RCC 7860 (cell line): ENCODE measurements around the gene COL21A1.

Experiments used
- DNase-seq: peaks from one replicate; pipeline ENCODE4 v3.0.0-alpha.2; 2015; ENCODE audit warnings: low spot score
- FAIRE-seq: peaks from 2 replicates; lab custom pipeline; 2012; peaks lifted over from hg19 to GRCh38; lab: Jason Lieb, UNC

COL21A1 gene

DNA sequence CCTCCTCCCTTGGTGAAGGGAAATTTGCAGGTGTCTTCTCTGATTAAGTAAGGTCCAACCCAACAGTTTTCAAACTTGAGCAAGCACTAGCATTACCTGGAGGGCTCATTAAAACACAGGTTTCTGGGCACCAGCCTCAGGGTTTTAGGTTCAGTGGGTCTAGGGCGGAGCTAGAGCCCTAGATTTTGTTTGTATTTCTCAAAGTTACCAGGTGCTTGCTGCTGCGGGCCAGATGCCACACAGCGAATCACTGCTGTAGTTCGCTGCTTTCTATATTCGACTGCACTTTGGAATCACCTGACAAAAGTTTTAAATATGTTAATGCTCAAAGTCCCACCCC is 869 bp downstream of the COL21A1 start:
- FAIRE-seq, result no peak
- no peak for DNase-seq

DNA sequence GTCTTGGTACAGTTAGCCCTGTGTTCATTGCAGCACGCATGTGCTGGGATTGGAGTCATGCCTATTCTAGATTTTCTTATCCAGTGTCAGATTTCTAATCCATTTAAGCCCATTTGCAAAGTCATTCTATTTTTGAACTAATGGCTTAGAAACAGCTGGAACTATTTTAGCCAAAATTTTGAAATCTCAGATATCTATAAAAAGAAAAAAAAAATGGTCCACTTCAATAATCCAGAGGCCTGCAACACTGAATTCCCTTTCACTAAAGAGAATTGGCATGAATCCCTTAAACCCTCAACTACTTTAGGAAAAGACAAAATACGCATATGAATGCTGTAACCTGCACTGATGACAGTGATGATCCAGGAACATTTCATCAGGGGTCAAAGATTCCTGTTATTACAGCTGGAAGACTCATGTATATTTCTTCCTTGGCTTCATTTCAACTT is 1.5 kb downstream of the COL21A1 start:
- FAIRE-seq (no peak), DNase-seq (no peak)

DNA sequence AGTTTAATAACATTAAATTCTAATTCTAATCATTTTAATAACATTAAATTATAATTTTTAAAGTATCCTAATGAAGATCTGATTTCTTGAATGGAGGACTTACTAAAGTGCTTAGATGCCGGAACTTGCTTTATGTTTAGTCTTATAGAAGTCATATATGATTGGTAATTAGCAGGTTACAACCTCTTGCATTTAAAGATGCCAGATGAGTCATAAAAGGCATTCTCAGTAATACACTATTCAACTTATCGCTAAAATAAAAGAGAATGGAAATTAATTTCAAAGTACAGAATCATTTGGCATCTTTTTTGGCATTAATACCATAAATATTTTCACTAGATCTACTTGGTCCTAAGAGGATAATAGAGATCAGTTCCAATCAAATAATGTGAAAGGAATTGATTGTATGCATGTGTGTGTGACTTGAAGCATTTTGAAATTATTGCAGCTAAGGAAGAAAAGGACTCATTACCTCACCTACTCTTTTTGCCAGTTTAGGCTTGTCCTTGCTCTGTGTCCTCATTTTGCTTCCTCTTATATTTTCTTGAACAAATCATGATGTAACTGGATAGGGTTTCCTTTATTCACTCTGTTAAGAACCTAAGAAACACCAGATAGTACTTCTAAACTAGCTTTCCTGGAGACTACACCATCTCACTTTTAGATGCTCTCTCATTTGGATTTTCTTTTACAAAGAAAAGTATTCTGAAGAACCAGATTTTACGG is 2.7 kb downstream of the COL21A1 start:
- DNase-seq (no peak), FAIRE-seq (no peak)

DNA sequence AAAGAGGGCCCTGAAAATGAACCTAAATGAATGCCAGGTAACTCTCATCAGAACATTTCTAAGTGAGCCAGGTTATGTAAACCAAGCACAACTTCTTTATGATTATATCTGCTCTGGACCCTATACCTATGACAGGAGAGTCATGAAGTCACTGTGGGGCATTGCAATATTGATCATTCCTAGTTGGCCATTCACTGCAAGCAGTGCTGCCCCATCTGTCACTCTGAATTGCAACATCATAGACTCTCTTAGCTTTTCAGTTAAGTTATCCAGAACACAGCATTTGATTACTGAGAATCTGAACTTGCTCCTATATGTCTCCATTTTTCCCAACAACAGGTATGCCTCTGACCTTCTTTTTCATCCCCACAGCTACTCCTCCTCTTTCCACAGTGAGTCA is 3.3 kb downstream of the COL21A1 start:
- DNase-seq (no peak), FAIRE-seq (no peak)

DNA sequence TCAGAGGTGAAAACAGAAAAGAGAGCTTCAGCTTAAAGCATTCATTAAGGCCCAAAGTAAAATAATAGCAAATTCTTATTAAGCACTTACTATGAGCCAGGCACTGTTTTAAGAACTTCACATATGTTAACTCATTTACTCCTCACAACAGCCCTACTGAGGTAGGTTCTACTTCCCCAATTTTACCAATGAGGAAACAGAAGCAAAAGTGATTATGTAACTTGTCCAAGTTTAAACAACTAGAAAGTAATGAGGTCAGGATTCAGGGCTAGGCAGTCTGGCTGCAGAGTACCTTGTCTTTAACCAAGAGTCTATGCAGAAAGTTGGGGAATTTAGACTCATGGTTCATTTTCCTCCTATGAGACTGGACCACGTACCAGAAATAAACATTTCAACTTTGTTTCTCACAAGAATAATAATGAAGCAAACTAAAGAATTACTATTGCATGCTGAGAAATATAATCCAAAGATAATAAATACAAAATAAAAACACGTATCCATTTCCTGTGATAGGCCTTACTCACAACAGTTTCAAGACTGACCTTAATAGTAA is 3.8 kb downstream of the COL21A1 start:
- no peak for FAIRE-seq
- DNase-seq, result no peak

DNA sequence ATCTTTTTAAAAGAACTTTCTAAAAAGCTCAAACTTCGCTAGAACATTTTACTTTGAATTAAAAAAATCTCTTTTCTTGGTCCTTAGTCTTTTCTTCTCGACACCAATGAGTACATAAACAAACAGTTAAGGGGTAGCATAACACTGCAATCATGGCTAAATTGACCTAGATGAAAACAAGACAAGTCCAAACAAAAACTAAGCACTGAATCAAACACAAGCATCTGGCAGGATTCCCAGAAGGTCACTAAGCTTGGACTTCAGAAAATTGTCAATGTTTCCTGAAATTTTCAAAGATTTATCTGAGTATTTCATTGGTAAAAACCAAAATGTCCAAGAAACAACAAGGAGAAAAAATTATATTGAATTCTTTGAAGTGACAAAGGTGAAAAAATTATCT is 5.0 kb downstream of the COL21A1 start:
- FAIRE-seq (no peak), DNase-seq (no peak)

DNA sequence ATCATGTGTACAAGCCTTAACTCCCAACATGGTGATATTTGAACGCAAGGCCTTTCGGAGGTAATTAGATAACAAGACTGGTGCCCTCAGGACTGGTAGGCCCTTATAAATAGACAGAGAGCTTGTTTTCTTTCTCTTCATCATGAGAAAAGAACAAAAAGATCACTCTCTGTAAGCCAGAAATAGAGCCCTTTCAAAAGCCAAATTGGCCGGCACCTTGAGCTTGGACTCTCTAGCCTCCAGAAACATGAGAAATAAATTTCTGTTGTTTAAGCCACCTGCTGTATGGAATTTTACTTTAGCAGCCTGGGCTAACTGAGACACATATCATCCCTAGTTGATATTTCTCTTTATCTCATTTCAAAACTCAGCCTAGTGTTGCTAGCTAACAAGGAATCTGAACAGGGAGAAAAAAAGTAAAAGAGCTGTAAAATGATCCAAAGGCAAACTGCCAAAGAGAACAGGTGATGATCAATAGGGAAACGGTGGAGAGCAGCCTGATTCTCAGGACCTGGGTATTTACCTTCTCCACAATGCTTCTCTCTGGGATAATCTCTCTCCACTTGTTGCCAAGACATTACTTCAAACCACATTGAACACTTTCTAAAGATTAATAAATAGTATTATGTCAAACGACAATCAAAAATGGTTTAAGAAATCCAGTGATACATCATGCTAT is 6.1 kb downstream of the COL21A1 start:
- FAIRE-seq (no peak), DNase-seq (no peak)

DNA sequence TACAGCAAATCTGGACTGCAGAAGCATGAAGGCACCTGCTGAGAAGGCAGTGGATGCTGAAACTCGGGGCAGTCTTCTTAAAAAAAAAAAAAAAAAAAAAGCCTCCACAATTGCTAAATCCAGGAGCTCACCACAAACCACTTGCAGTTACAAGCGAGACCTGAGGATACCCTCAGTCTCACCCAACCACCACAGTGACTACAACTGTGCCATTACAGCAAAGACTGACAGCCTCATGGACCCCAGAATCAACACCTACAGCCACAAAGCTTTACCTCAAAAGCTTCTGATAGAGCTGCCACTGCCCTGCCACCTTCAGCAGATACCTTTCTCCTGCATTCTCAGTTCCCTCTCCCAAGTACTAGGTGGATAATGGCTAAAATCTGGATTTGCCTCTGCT is 9.0 kb downstream of the COL21A1 start:
- DNase-seq (no peak), FAIRE-seq (no peak)

DNA sequence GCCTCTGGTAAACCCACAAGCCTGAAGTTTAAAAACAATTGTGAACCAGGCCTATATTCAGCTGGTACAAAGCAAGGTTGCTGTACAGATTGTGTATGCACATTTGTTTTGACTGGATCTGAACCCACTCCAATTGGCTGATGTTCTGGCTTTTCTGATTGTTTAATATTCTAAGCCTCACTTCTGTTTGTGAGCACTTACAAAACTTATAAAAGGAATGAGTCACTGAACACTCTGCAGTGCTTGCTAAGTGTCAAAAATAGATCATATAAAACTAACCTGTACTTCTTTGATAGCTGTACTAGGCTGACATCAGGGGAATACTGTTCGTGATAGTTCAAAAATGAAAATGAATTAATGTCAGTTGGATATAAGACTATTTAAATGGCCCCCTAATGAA is 12.1 kb downstream of the COL21A1 start:
- DNase-seq (no peak), FAIRE-seq (no peak)

DNA sequence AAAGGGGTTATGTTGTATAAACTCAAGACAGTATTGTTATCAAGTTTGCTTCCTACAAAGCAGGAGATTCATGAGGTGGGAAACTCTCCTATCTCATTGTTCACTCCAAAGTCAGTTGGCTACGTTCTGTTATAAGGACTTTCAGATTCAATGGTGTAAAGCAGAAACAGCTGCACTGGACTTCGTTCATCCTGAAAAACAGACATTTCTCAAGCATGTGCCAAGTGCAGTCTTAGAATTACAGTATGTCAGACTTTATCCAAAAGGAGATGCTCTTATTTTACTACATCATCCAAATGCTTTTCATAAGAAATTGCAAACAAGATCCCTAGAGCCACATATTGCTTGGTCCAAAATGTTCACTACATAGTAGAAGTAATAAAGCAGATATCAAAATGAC is 14.9 kb downstream of the COL21A1 start:
- DNase-seq, result no peak
- no peak for FAIRE-seq

DNA sequence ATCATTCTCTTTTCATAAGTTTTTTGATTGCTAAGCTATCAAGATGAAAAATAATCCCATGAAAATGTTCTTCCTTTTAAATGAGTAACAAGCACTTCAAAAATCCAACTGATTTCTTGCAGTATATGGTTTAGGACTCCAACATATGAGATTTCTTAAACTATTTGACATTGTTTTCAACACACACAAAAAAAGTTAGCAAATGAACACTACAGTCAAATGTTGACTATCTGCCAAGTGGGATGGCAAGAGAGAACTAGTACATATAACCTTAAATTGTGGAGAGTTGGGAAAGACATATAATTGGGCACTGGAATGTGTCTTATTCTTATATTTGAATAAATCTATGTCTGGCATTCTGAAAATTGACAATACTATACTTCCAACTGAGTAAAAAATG is 15.6 kb downstream of the COL21A1 start:
- DNase-seq (no peak), FAIRE-seq (no peak)

DNA sequence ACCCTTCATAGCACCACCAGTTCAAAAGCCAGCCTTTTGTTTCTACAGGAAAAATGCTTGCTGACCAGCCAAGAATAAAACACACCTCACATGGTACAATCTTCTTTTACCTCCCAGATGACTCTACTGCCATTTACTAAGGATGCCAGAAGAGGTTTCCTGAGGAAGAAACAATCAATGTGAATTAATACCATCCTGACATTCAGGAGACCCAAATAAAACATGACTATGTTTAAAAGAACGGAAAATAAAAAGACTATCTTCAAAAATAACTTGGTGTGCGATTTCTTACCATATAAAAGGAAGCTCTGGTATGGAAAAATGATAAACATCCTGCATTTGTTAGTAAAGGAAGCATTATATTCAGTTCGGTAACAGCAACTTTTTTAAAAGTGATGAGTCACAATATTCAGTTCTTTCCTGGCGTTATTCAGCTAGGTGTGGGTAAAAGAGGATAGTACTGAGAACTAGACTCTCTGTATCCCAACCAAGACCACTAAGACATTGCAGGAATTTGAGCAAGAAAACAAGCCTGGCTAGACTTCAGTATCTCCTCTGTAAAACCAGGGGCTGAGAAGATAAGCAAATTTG is 16.3 kb downstream of the COL21A1 start:
- FAIRE-seq, result no peak

DNA sequence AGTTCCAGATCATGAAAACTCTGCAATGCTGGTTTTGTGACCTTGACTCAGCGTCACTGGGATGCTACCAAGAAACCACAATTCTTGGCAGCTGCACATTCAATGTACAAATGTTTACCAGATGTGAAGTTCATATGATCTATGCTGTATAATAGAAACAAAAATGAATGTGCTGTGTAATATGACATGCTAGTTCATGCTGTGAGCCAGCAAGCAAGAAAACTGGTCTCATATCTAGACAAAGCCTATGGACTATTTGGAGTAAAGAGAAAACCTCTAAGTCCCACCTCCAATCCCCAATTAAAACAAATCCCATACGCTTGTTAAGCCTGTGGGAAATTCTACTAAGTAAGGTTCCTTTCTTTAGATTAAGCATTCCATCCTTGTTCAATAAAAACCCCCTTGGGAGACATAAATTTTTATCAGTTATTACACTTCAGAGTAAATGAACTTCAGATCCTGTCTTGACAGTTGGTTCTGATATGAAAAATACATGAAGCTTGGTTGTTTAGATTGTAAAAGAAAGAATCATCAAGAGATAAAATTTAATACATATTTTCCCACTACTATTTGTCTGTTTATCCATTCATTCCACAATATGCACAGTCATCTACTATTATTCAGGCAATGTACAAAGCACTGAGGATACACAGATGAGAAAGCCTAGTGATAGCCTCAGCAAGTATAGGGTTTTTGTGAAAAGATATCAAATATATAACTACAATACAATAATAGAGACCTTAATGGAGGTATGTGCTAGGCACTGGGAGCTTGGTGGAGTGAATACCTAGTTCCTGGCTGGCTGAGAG is 20.1 kb downstream of the COL21A1 start:
- DNase-seq (no peak), FAIRE-seq (no peak)

More for the DNA sequence above, 16.3 kb downstream of the COL21A1 start:
- no peak for DNase-seq

DNA sequence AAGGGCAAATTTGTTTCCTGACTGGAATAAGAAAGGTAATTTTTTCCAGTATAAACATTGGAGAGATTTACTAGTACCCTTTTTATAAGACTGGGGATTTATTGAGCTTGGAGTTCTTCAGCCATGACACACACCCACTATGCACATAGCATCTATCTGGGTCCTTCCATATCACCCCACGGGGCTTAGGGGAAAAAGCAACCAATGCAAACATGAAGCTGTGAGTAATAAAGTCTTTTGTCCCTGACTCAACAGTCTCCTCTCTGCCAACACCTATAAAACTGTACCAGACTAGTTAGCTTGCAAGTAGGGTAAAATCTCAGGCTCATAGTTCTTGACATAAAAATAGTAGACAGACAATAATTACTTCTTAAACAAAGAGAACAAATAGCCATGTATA is 23.4 kb downstream of the COL21A1 start:
- peak; percentile 75 for FAIRE-seq
- peak; percentile 61 for DNase-seq

DNA sequence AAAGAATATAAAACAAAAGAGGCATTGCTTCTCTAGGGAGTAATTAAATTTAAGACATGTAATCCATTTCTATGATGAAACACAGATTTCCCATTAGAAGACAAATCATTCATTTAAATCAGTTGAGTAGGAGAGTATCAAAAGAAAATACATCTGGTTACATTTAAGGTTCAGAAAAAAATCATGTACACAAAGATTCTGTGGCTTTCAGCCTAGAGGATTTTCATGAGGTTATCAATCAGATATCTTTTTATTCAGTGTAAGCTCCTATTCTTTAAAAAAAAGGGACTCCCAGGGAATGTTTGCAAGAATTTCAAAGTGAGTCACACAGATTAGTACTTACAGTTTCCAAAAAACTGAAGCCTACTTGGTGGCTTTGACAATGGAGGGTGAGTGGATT is 24.9 kb downstream of the COL21A1 start:
- FAIRE-seq (no peak), DNase-seq (no peak)

DNA sequence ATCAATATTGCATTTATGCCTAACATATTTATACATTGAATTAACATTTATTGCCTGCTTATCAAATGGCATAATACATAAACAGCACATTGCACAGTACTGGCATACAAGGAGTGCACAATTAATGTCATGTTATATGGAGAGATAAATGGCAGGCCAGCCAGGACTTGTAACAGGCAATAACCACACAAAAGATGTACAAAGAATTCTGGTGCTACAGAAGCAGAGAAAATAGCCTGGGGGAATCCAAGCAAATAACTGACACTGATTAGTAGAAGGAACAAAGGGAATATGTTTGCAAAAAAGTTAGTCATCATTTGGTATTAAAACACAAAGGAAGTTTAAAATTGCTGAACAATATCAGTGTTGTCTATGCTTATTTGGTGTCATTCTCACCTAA is 27.3 kb downstream of the COL21A1 start:
- no peak for FAIRE-seq
- no peak for DNase-seq

DNA sequence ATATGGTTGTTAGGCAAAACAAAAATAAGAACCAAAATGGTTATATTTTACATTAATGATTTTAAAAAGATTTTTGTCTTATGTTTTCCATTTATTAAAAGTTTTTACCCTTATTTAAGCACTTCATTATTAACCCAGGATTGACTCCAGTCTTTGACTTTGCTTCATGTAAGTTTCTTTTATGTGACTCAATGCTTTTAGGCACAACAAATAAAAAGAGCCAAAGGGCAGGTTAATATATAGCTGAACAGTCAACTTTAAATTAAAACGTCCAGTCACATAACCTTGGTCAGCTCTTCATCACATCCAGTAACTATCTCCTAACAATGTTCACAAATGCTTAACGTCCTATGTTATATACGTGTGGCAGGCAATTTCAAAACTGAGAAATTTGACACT is 32.7 kb downstream of the COL21A1 start:
- no peak for DNase-seq
- FAIRE-seq, result no peak

DNA sequence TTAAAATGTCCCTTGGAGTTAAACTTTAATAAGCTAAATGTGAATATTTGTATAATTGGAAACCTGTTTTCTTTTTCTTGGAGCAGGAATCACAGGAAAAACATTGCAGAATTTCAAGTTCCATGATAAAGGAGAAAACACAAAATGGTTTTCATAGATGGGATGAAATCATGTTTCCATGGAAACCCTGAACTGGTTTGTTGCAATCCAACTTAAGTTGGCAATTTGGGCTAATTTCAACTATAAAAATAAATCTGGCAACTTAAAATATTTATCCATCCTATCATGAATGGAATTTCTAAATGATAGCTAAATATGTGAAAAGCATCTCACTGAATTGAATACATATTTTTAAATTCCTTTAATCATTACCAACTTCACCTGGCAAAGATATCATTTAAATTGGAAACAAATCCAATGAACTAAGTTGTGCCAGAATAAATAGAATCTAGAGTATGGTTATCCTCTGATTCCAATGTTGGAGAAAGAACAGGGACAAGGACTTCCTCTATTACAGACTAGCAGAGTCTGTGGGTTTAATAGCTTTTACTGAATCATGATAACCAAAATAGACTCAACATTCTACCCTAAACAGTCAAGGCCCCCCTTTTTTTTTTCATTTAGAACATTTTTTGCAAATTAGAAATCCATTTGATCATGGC is 33.2 kb downstream of the COL21A1 start:
- FAIRE-seq (no peak), DNase-seq (no peak)

DNA sequence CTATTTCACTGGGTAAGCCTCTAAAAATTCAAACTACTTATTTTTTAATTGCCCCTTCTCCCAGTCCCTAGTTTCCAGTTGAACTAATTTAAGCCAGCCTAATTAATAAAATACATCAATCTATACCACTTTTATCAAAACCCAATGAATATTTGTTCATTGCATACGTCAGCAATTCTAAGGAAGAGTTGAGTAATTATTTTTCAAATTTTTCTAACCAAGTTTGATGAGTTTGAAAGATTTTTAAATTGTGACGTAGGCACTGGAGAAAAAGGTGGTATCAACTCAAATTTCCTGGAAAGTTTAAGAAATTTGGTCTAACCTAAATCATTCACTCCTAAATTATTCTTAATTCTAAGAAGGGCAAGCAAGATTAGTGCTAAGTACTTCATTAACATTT is 35.7 kb downstream of the COL21A1 start:
- DNase-seq, result no peak
- FAIRE-seq, result no peak

DNA sequence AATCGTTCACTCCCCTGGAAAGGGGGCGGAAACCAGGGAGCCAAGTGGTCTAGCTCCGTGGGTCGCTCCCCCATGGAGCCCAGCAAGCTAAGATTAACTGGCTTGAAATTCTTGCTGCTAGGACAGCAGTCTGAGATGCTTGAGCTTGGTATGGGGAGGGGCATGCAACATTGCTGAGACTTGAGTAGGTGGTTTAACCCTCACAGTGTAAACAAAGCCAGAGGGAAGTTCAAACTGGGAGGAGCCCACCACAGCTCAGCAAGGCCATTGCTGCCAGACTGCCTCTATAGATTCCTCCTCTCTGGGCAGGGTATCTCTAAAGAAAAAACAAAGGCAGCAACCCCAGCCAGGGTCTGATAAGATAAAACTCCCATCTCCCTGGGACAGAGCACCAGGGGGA is 43.2 kb downstream of the COL21A1 start:
- FAIRE-seq (no peak), DNase-seq (no peak)

DNA sequence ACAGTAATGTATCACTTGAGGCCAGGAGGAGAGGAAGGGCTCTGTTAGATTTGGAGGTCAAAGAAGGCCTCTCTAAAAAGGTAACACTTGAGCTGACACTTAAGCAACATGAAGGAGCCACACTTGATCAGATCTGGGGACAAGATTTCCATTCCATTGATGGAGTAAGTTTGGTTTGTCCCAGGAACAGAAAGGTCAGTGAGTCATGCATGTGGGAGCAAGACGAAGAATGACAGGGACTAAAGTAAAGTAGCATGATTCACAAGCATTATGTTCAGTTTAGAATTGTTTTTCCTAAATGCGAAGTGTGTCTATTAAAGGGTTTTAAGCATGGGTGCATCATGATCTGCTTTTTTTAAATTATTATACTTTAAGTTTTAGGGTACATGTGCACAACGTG is 47.4 kb downstream of the COL21A1 start:
- DNase-seq, result no peak
- FAIRE-seq, result no peak
